Thyroid gland (tissue), 4 donors: ENCODE data around the gene UBE2O.

ENCODE experiments used
- CTCF ChIP-seq, 6 experiments: fragments of 200-600 bp in 3 of 6; fragments of 450-650 bp in 3 of 6; sonication (generic) in 3 of 6; IDR thresholded peaks; one replicate each; pipeline ENCODE4 v1.5.1; 2016 to 2019; ENCODE audit warnings: antibody characterized with exemption in 6 of 6, mild to moderate bottlenecking in 2 of 6, inconsistent platforms in 1 of 6, moderate library complexity in 1 of 6
- POLR2A ChIP-seq, 2 donors: fragments of 450-650 bp; IDR thresholded peaks; one replicate each; pipeline ENCODE4 v1.6.1; 2017; ENCODE audit warnings: antibody characterized with exemption in 2 of 2, mild to moderate bottlenecking in 2 of 2, moderate library complexity in 1 of 2

GRCh38 chr17:76369379-76369778 is 83.6 kb downstream of the UBE2O start:
- TF ChIP-seq CTCF (IDR thresholded peaks at IDR 0.05), result no peak
- TF ChIP-seq POLR2A (IDR thresholded peaks at IDR 0.05), result no peak
